NCI-H774 (cell line): ENCODE measurements around the gene WNK1.
"Not testable (repeated sequence)": the region's sequence is repeated elsewhere in the genome, so short reads cannot be mapped to it uniquely, and the experiment has no call there.

Experiments
- DNase-seq: peaks from one replicate; lab custom pipeline; 2025; lab: John Stamatoyannopoulos, UW

The WNK1 gene

DNA sequence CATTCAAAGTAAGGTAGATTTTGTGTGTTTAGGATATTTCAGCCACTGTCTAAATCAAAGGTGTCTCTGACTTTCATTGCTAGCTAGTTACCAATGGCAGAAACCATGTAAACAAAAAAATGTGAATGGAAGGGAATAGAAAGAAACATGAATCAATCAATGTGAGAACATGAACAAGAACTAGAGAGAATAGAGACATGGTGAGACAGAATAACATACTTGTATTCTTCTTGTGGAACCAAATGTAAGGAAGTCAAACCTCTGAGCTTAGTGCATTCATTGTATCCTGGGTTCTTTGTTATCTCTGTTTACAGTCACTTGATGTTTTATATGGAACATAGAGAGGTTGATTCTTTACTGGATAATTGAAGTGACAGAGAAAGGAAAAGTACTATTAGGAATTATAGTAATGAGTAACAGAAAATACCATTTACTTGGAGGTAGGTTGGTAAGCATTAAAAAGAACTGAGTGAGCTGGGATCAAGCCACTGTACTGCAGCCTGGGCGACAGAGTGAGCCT, 2.6 kb upstream of the WNK1 start:
- no peak for DNase-seq

DNA sequence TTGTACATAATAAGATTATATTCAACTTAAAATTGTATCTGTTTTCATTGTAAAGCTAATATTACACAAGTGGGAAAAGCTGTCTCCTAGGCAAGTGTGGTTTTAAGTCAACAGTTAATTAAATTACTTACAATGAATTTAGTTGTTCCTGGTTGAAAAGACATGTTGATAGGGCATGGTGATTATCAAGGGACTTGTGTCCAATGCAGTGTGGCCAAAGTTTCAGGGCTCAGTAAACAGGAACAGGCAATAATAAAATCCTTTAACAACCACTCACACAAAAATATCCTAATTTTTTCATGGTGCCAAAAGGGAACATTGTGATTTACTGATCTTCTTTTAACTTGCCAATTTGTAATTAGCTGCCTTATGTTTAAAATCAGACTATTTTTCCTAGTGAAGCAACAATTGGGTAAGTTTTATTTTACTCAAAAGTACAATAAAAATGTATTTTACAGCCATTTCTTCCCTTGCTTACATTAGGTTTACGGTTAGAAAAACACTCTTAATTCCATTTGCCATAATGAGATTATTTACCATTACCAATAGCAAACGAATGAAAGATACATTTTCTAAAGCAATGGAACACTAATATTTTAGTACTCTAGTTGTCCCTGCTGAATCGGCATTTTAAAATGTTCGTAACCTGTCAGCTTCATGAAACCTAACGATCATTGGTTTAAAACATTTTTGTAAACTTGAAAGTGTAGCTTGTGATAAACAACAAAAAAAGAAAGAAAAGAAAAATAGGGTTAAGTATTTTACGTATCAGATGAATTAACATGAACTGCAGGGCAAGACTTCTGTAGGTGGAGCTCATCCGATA, 1.8 kb upstream of the WNK1 start:
- peak; percentile 23 for DNase-seq

DNA sequence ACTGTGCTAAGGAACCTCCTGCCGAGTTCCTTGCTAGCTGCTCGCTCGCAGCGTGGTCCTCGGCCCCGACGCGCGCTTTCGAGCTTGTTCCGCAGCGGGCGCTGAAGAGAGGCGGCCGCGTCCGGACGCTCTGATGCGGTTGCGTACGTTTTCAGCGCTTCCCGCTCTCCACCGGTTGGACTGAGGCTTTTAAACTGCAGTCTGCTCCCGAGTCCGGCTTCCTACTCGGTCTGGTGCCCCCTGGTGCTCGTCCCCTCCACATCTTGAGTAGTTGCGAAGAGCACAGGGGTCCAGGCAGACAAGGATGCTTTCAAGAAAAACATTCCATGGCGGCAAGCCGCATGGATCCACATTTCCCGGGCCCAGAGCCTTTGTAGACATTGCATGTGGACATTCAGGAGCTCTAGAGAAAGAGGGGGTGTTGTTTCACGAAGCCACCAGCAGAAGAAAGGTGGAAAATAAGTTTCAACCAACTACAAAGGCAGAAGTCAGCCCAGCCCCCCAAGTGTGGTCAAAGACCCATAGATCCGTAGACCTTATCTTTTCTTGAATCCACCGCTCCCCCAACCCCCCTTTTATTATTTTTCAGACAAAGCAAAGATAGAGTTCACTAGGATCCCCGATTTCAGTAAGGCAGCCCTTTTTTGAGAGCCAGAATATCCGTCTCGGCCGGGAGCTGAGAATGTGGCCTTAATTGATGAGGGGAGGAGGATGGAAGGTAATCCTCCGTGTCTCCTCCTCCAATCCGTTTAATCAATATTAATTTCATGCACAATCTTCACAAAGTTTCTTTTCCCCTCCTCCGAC, 984 bp upstream of the WNK1 start:
- DNase-seq: peak; percentile 88

DNA sequence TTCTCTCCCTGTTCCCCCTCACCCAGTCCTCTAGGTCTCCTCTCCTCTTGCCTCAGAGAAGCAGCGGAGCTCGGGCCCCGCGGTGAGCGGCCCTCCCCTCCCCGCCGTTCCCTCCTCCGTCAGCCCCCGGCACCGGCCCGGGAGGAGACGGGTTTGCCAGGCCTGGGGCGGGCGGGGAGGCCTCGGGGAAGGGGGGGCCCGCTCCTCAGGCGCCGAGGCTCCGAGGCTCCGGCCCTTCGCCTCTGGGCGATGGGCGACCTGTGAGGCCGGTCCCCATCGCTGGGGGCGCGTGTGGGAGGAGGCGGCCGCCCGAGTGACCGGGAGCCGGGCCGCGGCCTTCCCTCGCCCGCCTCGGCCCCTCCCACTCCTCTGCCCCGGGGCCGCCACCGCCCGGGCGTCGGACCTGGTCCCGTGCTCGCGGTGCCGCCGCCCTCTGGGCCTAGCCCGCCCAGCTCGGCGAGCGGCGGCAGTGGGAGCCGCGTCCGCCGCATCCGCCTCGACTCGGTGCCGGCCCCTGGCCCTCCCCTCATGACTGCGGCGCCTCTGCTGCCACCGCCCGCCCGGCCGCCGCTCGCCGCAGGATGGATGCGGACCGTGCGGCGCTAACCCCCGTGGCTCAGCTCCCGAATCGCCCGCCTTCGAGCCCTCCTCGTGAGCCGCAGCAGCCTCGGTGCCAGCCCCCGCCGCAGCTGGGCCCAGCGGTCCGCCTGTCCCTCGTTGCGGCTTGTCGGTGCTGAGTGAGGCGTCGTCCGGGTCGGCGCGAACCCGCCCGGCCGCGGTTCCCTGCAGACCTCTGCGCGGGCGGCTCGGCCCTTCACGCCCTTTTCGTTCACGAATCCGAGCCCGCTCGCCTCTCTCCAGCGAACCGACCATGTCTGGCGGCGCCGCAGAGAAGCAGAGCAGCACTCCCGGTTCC, 574 bp downstream of the WNK1 start:
- DNase-seq: peak; percentile 68

DNA sequence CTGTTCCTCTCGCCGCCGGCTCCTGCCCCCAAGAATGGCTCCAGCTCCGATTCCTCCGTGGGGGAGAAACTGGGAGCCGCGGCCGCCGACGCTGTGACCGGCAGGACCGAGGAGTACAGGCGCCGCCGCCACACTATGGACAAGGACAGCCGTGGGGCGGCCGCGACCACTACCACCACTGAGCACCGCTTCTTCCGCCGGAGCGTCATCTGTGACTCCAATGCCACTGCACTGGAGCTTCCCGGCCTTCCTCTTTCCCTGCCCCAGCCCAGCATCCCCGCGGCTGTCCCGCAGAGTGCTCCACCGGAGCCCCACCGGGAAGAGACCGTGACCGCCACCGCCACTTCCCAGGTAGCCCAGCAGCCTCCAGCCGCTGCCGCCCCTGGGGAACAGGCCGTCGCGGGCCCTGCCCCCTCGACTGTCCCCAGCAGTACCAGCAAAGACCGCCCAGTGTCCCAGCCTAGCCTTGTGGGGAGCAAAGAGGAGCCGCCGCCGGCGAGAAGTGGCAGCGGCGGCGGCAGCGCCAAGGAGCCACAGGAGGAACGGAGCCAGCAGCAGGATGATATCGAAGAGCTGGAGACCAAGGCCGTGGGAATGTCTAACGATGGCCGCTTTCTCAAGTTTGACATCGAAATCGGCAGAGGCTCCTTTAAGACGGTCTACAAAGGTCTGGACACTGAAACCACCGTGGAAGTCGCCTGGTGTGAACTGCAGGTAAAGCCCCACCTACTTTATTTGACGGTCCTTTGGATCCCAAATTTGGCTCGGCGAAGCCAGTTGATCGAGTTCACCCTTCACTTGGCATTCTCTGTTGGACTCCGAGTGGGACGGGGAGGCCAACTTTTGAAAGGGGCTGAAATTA, 1.5 kb downstream of the WNK1 start:
- DNase-seq: no peak

DNA sequence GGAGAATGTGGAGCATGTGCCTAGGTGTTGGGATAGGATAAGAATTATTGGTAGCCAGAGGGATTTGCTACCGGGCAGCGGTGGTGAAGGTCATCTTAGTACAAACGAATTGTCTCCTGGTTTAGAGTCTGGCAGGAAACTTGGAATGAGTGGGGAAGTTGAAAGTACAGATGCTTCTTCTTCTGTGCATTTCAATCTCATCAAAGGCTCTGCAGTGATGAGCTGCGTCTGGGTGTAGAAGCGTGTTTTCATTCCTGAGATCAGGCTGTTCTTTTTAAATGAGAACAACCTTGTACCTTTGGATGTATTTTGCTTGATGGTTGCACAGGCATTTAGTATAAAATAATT, 2.1 kb downstream of the WNK1 start:
- no peak for DNase-seq

DNA sequence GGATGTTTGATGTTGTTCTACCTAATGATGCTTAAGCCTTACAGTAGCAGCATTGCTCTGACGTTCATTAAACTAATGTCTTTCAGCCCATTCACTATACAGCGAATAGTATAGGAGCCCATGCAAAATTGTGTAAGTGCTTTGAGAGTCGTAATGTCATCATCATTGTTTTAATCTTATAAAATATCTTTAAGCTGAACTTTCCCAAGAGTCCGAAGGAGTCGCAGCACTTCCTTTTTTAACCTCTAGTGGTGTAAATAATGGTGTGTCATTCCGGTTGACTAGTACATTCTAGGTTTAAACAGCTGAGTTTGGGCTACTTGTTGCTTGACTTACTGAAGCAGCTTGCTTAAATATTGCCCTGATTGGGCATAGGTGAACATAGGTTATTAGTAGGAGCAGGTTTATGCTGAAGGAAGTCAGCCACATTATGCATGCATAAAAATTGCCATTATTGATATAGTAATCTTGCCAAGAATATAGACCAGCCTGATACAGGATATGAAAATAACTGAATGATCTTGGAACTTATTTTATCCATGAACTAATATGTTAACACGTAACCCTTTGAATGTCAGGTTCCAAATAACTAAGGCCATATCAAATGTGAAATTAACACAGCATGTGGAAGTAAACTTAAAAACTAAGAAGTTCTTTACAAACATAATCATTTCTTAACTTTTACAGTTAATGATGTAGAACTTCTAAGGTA, 2.6 kb downstream of the WNK1 start:
- peak; percentile 13 for DNase-seq

DNA sequence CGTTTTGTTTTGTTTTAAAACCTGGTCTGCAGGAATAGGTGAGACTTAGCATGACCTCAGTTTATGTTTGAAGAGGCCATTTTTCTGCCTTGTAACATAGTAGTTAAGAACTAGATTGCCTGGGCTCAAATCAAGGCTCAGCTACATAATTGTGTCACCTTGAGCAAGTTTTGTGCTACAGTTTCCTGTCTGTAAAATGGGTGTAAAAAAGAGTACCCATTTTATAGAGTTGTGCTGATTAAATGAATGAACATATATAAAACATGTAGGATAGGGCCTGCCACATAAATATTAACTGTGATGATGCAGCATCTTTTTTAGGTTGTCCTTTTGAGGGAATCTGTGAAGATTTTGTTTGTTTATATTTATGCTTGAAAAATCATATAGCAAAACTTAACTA, 7.2 kb downstream of the WNK1 start:
- no peak for DNase-seq

DNA sequence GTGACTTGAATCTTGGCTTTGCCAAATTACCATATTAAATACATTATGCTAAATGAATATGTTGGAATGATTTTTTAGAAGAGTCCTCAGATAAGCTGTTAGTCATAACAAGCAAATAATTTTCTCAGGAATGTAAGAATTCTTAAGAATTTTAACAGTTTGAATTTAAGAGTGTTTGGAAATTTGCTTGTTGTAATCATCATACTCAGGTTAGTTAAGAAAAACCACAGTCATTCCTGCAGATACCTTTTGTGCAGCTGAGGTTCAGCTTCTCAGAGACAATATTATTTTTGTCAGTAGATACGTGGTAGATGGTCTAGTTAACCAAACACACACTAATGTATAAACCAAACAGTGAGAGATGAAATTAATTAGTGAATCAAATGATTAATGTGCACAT, 8.9 kb downstream of the WNK1 start:
- no peak for DNase-seq

DNA sequence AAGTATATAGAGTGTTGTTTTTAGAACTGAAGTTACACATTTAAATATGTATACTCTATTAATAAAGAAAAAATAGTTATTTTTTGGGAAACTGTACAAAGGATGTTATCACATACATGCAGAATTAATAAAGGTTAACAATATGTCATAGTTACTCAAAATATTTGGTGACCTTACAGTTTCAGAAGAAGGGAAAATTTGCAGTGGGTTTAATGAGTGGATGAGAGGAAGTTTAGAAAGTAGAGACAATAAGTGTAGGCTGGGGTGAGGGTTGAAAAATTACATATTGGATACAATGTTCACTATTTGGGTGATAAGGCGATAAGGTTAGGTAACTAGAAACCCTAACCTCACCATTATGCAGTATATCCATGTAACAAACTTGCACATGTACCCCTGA, 13.5 kb downstream of the WNK1 start:
- DNase-seq: no peak

DNA sequence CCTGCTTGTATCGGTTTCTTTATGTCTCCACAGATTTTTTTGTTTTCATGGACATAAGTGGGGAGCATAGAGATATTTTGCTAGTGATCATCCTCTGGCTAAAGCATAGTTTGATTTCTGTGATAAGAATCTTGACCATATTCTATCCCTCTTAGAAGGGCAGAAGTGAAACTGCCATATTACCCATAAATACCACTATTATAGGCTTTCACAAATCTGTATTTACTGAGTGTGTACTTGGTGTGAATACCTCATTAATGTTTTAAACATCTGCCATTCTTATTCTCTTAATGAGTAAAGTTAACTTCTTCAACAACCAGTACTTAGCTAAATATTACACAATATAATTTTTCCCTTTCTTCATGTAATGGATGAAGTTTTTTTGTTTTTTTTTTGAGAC, 16.1 kb downstream of the WNK1 start:
- DNase-seq: no peak

DNA sequence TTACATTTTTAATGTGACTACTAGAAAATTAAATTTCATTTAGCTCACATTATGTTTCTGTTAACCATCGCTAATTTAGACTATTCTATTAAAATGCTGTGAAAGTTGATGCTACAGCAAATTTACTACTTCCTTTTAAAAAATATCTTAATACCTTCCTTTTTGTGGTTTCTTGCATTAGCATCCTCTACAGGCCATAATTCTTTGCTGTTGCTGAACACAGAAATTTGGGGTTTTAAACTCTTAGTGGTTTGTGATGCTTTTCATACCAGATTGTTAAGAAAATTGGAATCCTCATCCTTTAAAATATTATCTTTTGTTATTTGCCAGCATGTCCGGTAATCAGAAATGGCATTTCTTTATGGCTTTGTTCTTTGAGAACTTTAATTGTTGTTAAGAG, 18.1 kb downstream of the WNK1 start:
- DNase-seq: no peak

DNA sequence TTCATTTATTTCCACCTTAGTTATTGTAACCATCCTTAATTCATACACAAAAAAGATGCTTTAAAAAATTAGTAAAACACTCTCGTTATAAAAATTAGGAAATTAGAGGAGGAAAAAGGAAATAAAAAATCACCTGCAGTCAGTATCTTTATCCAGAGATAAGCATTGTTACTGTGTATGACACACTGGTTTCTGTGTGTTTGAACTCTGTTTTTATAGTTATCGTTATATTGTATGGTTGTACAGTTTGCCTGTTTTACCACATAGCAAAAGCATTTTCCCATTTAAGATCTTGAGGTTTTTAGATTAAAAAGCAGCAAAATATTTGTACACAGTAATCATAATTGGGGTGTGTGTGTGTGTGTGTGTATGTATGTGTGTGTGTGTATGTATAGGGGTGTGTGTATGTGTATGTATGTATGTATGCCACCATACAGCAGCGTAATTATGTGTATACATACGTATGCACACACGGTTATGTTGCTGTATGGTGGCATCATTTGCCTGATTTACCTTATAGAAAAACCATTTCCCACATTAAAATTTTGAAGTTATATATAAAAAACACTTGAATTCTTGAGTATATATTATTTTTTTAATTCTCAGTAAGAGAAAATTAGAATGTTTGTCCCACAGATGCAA, 19.8 kb downstream of the WNK1 start:
- DNase-seq: no peak

DNA sequence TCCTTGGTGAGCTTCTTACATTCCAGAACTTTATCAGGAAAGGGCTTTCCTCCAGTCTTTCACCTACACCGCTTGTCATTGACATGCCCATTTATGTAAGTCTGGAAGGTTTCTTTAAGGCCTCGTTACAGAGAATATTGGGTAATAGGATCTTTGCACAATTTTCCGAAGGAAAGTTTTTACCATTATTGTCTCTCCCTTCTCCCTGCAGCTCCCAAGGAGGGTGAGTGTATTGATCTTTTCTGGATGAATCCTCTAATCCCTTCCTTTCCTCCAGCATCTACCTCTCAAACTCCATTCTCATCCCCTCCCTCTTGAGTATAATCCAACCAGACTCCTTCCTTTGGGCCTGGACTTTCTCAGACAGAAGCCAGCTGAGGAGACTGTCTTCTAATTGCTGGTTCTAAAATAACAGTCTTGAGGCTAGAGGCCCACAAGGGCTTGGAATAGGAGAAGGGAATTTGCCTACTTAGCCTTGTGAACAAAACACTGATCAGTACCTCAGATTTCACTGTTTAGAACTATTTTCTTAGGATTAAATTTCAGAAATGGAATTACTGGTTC, 21.8 kb downstream of the WNK1 start:
- no peak for DNase-seq

DNA sequence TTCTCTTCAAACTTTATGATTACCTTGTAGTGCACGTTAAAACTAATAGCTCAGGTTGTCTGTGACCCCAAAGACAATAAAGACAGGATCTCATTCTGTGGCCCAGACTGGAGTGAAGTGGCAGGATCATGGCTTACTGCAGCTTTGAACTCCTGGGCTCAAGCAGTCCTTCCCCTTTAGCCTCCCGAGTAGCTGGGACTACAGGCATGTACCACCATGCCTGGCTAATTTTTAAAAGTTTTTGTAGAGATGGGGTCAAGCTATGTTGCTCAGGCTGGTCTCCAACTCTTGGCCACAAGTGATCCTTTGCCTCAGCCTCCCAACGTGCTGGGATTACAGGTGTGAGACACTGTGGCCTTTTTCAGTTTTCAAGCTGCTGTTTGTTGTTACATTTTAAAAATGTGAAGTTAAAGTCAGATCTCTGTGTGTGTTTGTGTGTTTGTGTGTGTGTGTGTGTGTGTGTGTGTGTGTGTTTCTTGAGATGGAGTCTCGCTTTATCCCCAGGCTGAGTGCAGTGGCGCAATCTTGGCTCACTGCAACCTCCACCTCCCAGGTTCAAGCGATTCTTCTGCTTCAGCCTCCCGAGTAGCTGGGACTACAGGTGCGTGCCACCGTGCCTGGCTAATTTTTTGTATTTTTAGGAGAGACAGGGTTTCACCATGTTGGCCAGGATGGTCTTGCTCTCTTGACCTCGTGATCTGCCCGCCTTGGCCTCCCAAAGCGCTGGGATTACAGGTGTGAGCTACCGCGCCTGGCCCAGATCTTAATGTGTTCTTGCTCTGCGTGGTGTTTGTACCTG, 23.8 kb downstream of the WNK1 start:
- not testable (repeated sequence) for DNase-seq

DNA sequence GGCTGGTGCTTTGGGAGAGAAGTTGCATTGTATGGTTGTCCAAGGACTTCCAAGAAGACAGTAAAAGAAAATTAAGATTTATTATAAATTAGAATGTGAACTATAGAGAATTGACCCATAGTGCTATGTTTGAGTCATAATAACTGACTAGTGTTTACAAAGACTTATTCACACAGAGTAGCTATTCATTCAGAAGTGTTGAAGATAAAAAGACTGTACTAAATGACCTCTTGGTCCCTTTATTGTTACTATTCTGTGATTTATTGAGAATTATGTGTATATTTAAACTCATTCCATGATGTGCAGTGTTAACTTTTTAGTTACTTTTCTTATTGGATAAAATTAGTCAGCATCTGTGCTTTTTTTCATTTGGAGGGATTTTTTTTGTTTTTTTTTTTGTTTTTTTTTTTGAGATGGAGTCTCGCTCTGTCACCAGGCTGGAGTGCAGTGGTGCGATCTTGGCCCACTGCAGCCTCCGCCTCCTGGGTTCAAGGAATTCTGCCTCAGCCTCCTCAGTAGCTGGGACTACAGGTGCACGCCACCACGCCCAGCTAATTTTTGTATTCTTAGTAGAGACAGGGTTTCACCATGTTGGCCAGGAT, 24.5 kb downstream of the WNK1 start:
- DNase-seq: not testable (repeated sequence)

DNA sequence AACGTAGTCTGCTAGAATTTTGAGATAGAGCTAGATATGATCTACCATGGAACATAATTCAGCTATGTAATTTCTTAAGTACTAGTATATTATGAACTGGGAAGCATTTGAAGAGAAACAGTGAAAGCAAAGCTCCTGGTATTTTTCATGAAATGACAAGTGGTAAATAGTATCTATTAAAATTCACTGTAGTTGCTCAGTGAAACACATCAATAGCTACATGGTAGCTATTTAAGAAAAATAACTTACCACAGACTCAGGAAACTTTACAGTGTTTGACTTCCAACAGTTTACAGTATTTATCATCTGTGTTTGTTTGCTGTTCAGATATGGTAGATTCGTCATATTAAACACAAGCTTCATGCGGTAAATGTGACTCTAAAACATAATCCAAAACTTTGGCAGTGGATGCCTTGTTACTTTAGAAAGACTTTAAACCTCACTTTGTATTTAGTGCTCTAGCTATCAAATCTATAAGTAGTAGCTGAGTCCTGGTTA, 25.2 kb downstream of the WNK1 start:
- DNase-seq: no peak

DNA sequence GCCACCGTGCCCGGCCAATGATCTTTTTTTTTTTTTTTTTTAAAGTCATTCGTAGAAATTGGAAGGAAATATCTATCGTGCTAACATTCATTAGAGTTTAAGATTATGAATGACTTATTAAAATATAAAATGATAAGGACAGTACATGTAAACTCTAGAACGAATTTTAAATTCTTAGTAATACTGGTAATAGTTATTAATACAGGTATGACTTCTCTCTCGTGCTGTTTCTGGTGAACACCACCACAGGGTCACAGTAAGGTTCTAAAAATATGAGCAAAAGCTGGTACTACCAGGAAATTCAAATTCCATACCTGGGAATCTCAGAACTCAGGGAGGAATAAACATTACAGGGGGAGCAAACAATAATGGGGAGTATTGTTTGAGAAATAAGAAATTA, 26.2 kb downstream of the WNK1 start:
- no peak for DNase-seq
